ENCODE data around the gene MTA3.

MTA3 gene

GRCh38 chr2:42673989-42674579, 105.7 kb downstream of the MTA3 start:
- DNase-seq = no peak

- no peak for DNase-seq
Measured at GRCh38 chr2:42675815-42676214, 107.4 kb downstream of the MTA3 start.

GRCh38 chr2:42685303-42685702, 116.9 kb downstream of the MTA3 start:
- DNase-seq = no peak

GRCh38 chr2:42693013-42693615, 124.7 kb downstream of the MTA3 start:
- DNase-seq = peak; percentile 53

- peak; percentile 27 for DNase-seq
Measured at GRCh38 chr2:42693688-42694479, 125.5 kb downstream of the MTA3 start.

DNA sequence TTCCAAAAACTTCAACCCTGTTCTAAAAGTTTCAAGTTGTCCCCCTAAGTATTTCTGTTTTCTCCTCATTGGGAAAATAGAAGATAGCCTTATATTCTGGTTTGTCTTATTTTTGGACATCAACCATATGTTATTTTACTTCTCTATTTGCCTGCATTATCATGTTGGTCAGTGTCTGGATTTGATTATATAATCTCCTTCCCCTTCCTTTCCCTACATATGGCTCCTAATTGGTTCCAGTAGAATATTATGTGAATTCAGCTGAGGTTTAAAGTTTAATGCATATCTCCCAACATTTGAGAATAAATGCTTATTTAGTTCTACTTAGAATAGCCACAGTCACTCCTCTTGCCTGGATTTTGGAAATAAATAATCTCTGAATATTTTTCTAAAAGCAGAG, 128.6 kb downstream of the MTA3 start:
- no peak for DNase-seq

- DNase-seq = no peak
Measured at GRCh38 chr2:42698940-42699339, 130.5 kb downstream of the MTA3 start.

GRCh38 chr2:42706836-42707235, 138.4 kb downstream of the MTA3 start:
- DNase-seq = no peak

- no peak for DNase-seq
Measured at GRCh38 chr2:42708179-42708578, 139.7 kb downstream of the MTA3 start.

GRCh38 chr2:42711896-42712295, 143.5 kb downstream of the MTA3 start:
- no peak for DNase-seq

GRCh38 chr2:42712934-42713333, 144.5 kb downstream of the MTA3 start:
- DNase-seq = no peak

GRCh38 chr2:42713920-42714319, 145.5 kb downstream of the MTA3 start:
- DNase-seq = no peak

- no peak for DNase-seq
Measured at GRCh38 chr2:42714686-42715085, 146.3 kb downstream of the MTA3 start.

DNA sequence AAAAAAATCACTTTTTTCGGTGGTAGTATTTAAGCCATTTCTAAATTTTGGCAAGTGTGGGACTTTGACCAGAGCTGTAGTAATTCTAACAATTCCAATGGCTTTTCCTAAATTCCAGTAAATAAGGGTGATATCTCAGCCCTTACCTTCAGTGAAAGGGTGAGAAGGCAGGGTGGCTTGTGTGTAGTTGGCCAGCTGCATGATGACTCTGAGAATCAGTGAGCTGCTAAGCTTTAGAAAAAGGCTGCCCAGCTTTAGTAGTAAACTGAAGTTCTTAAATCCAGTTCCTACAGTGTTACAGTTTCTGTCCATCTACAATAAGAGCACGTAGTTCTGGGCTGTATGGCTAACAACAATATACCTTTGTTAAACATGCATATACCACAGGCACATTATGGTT, 153.5 kb downstream of the MTA3 start:
- no peak for DNase-seq

GRCh38 chr2:42722320-42723190, 154.1 kb downstream of the MTA3 start:
- peak; percentile 99 for DNase-seq

- DNase-seq = no peak
Measured at GRCh38 chr2:42723465-42723864, 155.0 kb downstream of the MTA3 start.

DNA sequence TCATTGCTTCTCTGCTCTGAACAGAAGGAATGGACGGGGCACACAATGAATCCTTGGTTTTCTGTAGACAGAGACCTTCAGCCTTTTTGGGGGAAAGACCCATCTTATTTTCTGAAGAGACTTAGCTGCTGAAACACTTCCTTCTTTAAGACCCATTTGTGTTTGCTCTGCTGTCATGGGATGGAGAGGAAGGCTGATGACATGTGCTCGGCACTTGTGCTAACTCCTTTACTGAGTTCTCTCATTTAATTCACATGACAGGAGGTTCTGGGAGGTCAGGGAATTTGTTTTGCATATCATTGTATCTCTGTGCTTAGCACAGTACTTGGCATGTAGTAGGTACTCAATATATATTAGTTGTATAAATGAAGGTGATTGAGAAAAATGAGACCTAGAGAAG, 156.5 kb downstream of the MTA3 start:
- peak; percentile 82 for DNase-seq

- DNase-seq = peak; percentile 74
Measured at GRCh38 chr2:42725657-42726056, 157.2 kb downstream of the MTA3 start.

DNA sequence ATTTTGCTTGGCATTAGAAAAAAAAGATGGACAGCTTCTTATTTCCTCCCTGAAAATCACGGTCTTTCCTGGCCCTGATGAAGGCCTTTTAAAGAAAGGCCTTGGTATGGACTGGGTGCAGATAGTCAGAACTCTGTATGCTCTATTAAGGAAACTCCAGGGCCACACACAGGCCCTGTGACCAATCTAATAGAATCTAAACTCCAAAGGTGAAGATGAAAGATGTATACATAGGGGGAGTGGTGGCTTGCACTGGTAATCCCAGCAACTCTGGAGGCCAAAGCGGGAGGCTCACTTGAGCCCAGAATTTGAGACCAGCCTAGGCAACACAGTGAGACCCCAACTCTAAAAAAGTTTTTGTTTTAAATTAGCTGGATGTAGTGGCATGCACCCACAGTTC, 158.2 kb downstream of the MTA3 start:
- DNase-seq = no peak

DNA sequence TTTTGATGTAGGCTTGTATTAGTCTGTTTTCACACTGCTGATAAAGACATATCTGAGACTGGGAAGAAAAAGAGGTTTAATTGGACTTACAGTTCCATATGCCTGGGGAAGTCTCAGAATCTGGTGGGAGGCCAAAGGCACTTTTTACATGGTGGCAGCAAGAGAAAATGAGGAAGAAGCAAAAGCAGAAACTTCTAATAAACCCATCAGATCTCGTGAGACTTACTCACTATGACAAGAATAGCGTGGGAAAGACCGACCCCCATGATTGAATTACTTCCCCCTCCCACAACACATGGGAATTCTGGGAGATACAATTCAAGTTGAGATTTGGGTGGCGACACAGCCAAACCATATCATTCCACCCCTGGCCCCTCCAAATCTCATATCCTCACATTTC, 162.9 kb downstream of the MTA3 start:
- DNase-seq = peak; percentile 64

GRCh38 chr2:42733852-42734251, 165.4 kb downstream of the MTA3 start:
- no peak for DNase-seq

GRCh38 chr2:42736598-42737322, 168.3 kb downstream of the MTA3 start:
- no peak for DNase-seq

DNA sequence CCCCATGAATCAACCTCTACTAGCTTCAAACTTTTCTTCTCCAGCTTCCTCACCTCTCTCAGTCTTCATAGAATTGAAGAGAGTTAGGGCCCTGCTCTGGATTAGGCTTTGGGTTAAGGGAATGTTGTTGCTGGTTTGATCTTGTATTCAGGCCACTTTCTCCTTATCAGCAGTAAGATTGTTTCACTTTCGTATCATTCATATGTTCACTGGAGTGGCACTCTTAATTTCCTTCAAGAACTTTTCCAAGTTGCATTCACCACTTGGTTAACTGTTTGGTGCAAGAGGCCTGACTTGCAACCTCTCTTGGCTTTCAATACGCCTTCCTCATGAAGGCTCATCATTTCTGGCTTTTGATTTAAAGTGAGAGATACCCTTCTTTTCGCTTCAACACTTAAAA, 172.7 kb downstream of the MTA3 start:
- DNase-seq = no peak

All from inflammatory macrophage treated with lipopolysaccharide for 4 hours (primary cell).